Dedifferentiated amniotic fluid mesenchymal stem cell (primary cell): Measurements from ENCODE around the gene CDC40.
A peak's percentile ranks its signal among the peaks of the same experiment; 100 is the strongest.
"Not testable (repeated sequence)": the region's sequence is repeated elsewhere in the genome, so short reads cannot be mapped to it uniquely, and the experiment has no call there.

Source experiments
- DNase-seq: peaks from one replicate; pipeline ENCODE4 v3.0.0-alpha.2; 2016; ENCODE audit errors: extremely low spot score

Gene CDC40

GRCh38 chr6:110201151-110201884 lies 21.1 kb downstream of the CDC40 start:
- no peak for DNase-seq

DNA sequence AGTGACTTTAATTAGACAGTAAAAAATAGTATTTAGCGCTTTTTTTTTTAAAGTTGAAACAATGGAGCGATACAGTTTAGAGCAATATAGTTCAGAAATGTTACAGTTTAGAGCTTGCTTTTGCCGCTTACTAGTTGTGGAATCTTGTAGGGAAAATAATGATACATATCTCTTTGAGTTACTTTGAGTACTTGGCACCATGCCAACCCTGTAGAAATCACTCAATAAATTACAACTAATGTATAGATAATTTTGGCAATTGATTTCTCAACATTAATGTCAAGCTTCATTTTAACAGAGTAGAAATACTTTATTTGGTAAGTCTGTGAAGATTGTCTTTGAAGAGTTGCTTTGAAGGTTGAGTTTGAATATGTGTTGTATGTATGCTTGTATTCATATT lies 27.4 kb downstream of the CDC40 start:
- no peak for DNase-seq

GRCh38 chr6:110211753-110212152 lies 31.5 kb downstream of the CDC40 start:
- DNase-seq: no peak

DNA sequence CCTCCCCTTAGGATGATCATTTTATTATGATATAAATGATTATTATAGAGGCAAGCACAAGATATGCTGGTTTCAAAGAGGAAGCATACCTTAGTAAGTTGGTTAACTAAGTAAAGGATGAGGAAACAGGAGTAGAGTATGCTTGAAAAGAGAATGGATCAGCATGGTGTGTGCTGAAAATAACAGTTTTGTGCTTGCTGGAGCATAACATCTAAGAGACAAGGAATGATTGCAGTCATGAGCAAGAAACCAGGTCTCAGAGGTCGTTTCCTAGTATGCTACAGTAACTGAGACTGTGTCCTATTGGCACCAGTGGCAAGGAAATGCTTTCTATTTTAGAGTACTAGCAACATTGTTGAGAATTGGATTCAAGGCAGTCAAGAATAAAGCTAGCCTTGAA lies 34.1 kb downstream of the CDC40 start:
- DNase-seq: no peak

- DNase-seq: no peak
Measured at GRCh38 chr6:110216140-110216539, 35.9 kb downstream of the CDC40 start.

GRCh38 chr6:110217266-110217665 lies 37.0 kb downstream of the CDC40 start:
- DNase-seq: no peak

DNA sequence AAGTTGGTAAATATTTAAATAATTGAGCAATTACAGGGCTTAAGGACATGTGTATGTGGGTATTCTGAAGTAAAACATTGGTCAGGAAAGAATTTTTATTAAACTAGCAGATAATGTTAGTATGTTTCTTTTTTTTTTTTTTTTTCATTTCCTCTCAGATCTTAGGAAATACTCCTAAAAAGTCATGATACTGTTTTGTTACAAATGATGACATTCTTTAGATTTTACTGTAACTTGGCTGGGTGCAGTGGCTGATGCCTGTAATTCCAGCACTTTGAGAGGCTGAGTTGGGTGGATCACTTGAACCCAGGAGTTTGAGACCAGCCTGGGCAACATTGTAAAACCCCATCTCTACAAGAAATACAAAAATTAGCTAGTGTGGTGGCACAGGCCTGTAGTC lies 41.5 kb downstream of the CDC40 start:
- peak; percentile 49 for DNase-seq

DNA sequence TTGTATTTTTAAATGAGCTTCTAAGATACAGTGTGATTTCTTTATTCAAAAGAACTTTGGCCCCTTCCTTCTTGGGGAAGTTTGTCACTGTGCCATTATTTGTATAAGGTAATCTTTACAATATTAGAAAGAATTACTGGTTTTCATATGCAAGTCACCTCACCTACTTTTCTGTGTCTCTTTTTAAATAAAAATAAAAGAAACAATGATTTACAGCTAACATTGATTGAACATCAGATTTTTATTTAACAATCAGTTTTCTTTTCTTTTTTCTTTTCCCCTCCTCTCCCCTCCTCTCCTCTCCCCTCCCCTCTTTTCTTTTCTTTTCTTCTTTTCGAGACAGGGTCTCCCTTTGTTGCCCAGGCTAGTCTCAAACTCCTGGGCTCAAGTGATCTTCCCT lies 46.0 kb downstream of the CDC40 start:
- no peak for DNase-seq

- peak; percentile 64 for DNase-seq
Measured at GRCh38 chr6:110232450-110232849, 52.2 kb downstream of the CDC40 start.

GRCh38 chr6:110233770-110234374 lies 53.6 kb downstream of the CDC40 start:
- DNase-seq: peak; percentile 42

- DNase-seq: not testable (repeated sequence)
Measured at GRCh38 chr6:110236007-110236406, 55.8 kb downstream of the CDC40 start.

DNA sequence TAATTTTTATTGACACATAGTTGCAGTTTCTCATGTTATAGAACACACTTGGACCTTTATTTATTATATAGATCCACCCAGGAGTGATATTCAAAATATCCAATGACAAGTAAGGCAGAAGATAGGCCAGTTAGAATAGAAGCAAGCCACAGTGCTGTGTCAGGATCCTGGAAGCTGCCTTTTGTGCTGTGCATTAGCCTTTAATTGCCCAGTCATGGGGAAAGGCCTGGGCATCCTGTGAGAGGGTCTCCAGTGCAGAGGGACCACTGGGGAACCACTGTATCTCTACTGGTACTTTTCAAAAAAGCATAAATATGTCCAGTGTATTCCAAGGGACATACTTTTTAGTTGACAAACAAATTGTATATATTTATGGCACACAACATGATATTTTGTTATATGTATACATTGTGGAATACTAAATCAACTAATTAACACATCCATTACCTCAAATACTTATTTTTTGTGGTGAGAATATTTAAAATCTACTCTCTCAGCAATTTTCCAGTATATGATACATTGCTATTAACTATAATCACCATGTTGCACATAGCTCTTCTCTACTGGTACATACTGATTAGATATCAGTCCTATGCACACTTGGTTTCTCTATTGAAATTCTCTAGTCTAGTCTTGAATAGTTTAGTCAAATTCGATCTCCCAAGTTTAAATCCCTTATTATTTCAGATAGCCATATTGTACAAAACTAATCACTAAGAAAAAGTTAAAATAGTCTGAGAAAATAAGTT lies 59.5 kb downstream of the CDC40 start:
- DNase-seq: no peak

GRCh38 chr6:110244621-110245020 lies 64.4 kb downstream of the CDC40 start:
- DNase-seq: not testable (repeated sequence)

DNA sequence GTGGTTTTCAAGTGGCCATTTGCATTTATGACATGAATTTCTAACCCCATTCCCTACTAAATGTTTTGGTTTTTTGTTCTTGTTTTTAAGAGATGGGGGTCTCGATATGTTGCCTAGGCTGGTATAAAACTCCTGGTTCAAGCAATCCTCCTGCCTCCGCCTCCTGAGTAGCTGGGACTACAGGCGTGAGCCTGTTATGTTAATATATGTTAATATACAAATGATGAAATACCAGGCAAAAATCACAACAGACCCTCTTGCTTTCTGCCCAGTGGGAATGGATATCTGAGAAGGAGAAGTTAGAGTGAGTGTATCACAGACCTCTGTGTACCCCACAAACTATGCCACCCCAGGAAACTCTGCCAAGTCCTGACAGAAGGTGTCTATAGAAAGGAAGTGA lies 66.2 kb downstream of the CDC40 start:
- DNase-seq: no peak

DNA sequence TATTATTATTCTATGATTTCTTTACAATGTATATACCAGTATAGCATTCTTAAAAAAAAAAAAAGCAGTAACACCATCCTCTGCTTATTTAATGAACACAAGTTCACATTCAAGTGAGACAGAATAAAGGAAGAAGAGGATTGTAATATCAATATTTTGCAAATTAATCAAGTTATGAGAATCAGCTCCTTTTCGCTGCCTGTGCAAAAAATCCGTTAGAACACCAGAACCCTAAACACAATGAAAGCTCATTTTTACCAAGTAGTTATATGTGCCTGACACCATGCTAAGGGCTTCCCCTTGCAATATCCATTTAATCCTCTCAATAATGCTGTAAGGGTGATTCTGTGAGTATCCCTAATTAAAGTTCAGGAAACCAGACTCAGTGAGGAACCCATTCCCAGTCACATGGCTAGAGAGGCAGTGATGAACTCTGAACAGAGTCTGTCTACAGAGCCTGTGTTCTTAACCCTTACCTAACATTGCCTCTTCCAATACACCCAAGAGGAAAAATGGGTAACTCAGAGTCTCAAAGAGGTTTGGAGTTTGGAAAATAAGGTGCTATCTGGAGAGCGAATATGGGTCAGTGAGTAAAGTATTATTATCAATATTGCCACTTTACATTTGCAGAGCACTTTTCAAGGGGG lies 66.8 kb downstream of the CDC40 start:
- no peak for DNase-seq

GRCh38 chr6:110250058-110250457 lies 69.8 kb downstream of the CDC40 start:
- no peak for DNase-seq

DNA sequence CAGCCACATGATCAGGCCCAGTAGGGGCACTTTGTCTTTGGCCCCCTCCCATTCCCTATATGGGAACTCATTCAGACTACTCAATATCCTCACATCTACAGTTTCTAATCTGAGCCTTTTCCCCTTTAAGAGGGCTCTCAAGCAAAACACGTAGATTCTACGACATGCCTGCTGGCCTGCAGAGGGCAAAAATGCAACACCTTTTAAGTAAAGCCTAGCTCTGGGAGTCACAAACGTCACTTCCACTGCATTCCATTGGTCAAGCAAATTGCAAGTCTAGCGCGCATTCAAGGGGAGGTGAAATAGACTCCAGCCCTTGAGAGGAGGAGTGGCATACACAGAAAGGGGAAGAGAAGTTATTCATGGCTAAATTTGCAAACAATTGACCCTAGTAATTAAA lies 70.6 kb downstream of the CDC40 start:
- DNase-seq: no peak

DNA sequence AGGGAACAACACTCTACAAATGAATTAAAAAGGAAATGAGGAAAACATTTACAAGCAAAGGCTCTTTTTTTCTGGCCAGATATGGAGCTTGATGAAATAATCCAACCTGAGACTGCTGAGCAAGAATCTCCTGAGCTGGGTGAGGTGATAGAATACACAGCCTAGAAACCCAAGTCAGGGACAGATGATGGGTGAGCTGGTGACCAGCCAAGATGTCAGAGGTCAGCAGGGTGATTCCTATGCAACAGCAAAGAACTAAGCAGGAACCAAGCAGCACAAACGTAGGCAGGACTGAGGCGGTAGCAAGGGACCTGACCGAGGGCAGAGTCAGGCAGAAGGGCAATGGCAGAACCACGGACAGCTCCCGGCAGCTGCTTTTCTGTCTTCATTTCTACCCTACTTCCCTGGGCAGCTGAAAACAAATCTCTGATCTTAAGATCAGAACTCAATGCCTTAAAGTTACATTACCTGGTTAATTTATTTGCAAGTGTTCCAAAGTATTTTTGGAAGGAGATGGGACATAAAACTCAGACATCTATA lies 75.1 kb downstream of the CDC40 start:
- no peak for DNase-seq

DNA sequence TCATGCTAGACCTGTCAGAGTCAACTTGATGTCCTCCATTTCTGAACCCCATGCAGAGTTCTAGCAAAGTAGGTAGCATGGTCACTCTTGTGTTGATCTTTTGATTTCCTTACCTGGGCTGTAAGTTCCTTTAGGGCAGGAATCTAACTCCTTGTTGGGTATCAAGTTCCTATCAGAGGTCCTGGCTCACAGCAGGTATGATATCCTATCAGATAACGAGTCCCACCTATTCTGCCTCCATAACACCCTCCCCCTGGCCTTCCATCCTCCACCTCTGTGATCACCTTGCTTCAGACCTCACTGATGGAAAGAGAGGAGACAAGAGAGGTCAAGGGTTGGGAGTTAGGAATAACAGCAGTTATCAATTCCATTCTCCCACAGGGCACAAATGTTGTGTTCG lies 76.1 kb downstream of the CDC40 start:
- DNase-seq: no peak

- no peak for DNase-seq
Measured at GRCh38 chr6:110265273-110265672, 85.0 kb downstream of the CDC40 start.

DNA sequence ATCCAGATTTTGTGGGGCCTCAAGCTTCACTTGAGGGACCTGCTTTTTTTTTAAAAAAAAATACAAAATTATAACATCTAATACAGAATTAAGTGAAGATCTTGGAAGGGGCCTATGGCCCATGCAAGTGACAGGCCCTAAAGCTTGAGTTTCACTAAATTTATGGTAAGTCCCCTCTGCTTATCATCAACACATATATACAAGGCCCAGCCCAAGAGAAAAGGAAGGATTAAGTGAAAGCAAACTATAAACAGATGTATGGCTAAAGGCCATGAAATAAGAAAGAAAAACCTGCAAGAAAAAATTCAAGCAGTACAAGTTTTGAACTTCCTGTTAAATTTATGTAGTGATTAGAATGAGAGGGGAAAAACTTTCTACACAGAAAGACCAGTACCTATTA lies 86.8 kb downstream of the CDC40 start:
- no peak for DNase-seq

GRCh38 chr6:110269623-110270022 lies 89.4 kb downstream of the CDC40 start:
- no peak for DNase-seq
